Keratinocyte (primary cell): ENCODE results near the gene SFMBT2. TPM values are rescaled to one million over a fixed set of nuclear protein-coding genes. Genes with fewer than 3 reads are reported as not detected.

Experiments
- DNase-seq: peaks from one replicate; pipeline ENCODE4 v3.0.0-alpha.2; 2011; ENCODE audit warnings: low read depth, missing footprints, low spot score
- FAIRE-seq: peaks from 2 replicates; lab custom pipeline; 2011; peaks lifted over from hg19 to GRCh38; lab: Jason Lieb, UNC
- H2AFZ ChIP-seq: 2 replicates; pipeline ENCODE4 v1.6.0; 2012; ENCODE audit warnings: low read length, control low read depth, inconsistent platforms; ENCODE audit not compliant: control insufficient read depth
- H3K27ac ChIP-seq: 2 replicates; pipeline ENCODE4 v1.5.1; 2011; ENCODE audit warnings: low read length; ENCODE audit not compliant: control insufficient read depth, insufficient read depth
- H3K27me3 ChIP-seq: 3 replicates; pipeline ENCODE4 v1.6.0; 2011; ENCODE audit warnings: low read length; ENCODE audit not compliant: control insufficient read depth, insufficient read depth; ENCODE audit errors: extremely low read depth
- H3K36me3 ChIP-seq, 2 experiments: 2 replicates in 1 of 2; 3 replicates in 1 of 2; pipeline ENCODE4 v1.5.1; 2011; ENCODE audit warnings: low read length in 2 of 2, mild to moderate bottlenecking in 1 of 2; ENCODE audit not compliant: control insufficient read depth in 2 of 2, insufficient read depth in 2 of 2; ENCODE audit errors: extremely low read depth in 1 of 2
- H3K4me1 ChIP-seq: 3 replicates; pipeline ENCODE4 v1.5.1; 2011; ENCODE audit warnings: low read length; ENCODE audit not compliant: control insufficient read depth, insufficient read depth; ENCODE audit errors: extremely low read depth
- H3K4me2 ChIP-seq: 3 replicates; pipeline ENCODE4 v1.6.0; 2011; ENCODE audit warnings: low read depth, low read length; ENCODE audit not compliant: control insufficient read depth, insufficient read depth; ENCODE audit errors: extremely low read depth
- H3K4me3 ChIP-seq, 3 experiments: fragments of 200-600 bp in 1 of 3; sonication (generic) in 1 of 3; 2 replicates in 2 of 3; 3 replicates in 1 of 3; pipeline ENCODE4 v1.5.1; 2011 to 2016; ENCODE audit warnings: low read length in 3 of 3, mild to moderate bottlenecking in 3 of 3, control low read depth in 2 of 3, inconsistent platforms in 1 of 3, low read depth in 1 of 3, mixed read lengths in 1 of 3, mixed run types in 1 of 3, moderate library complexity in 1 of 3; ENCODE audit not compliant: control insufficient read depth in 2 of 3, insufficient read depth in 2 of 3; ENCODE audit errors: extremely low read depth in 1 of 3
- H3K79me2 ChIP-seq: 2 replicates; pipeline ENCODE4 v1.6.0; 2012; ENCODE audit warnings: low read length; ENCODE audit not compliant: control insufficient read depth, insufficient read depth
- H3K9ac ChIP-seq: 3 replicates; pipeline ENCODE4 v1.6.0; 2011; ENCODE audit warnings: low read length; ENCODE audit not compliant: control insufficient read depth, insufficient read depth; ENCODE audit errors: extremely low read depth
- H3K9me1 ChIP-seq: 3 replicates; pipeline ENCODE4 v1.6.0; 2011; ENCODE audit warnings: low read length; ENCODE audit not compliant: control insufficient read depth, insufficient read depth; ENCODE audit errors: extremely low read depth
- H3K9me3 ChIP-seq: 2 replicates; pipeline ENCODE4 v1.5.1; 2012; ENCODE audit warnings: low read depth, low read length; ENCODE audit not compliant: control insufficient read depth
- H4K20me1 ChIP-seq: 3 replicates; pipeline ENCODE4 v1.6.0; 2011; ENCODE audit warnings: low read length; ENCODE audit not compliant: control insufficient read depth, insufficient read depth; ENCODE audit errors: extremely low read depth
- CTCF ChIP-seq, 3 experiments: IDR thresholded peaks in 1 of 3; conservative IDR thresholded peaks in 1 of 3; optimal IDR thresholded peaks in 1 of 3; 2 replicates in 2 of 3; 3 replicates in 1 of 3; pipeline versions ENCODE3 to v1.5.1; 2011; ENCODE audit warnings: low read length in 3 of 3, mild to moderate bottlenecking in 3 of 3, moderate library complexity in 2 of 3, control low read depth in 1 of 3, inconsistent platforms in 1 of 3; ENCODE audit not compliant: insufficient read depth in 2 of 3; ENCODE audit errors: extremely low read depth in 1 of 3
- EZH2 ChIP-seq: IDR thresholded peaks from one replicate; pipeline ENCODE4 v1.6.1; 2012; ENCODE audit warnings: inconsistent platforms, mild to moderate bottlenecking, low read length, moderate library complexity
- dilution Hi-C: fragments of 300-500 bp; cut with MboI; formaldehyde crosslinking; loops from one replicate; pipeline ENCODE4 v1.7.0; 2020; ENCODE audit warnings: low sequenced_read_pairs; ENCODE audit not compliant: extremely low pct_ligation_motif_present
- polyA plus RNA-seq, 5 experiments: library from polyadenylated mRNA; depleted of rRNA in 3 of 5; stranded (reverse) in 3 of 5; stranded (forward) in 1 of 5; unstranded in 1 of 5; fragments of >200 nt; gene quantifications; 1 replicate in 1 of 5; 2 replicates in 3 of 5; 3 replicates in 1 of 5; pipeline versions ENCODE4 v1.2.1 to v1.2.3, GENCODE V29; 2011 to 2012; ENCODE audit warnings: missing spikeins in 2 of 5, low read depth in 1 of 5, low replicate concordance in 1 of 5

SFMBT2 gene
- polyA plus RNA-seq, 1 donor (not counting 4 experiments of a cell fraction or from before 2014, with no cell fraction given) = 0.71 TPM

GRCh38 chr10:7265396-7266123, 145.3 kb downstream of the SFMBT2 start:
- H3K4me2 ChIP-seq = no peak overlapping the region
- no peaks in the 10 kb centered on the region for H3K9me3 ChIP-seq
- no peaks in the 10 kb centered on the region for H3K36me3 ChIP-seq
- FAIRE-seq (no peak), DNase-seq (no peak)
- H3K27me3 ChIP-seq = no peaks in the 10 kb centered on the region
- H2AFZ ChIP-seq = no peak overlapping the region
- no peak overlapping the region for H3K9ac ChIP-seq
- peaks cover 10% of the 10 kb centered on the region for H3K4me1 ChIP-seq
- no peak overlapping the region for H3K27ac ChIP-seq
- no peaks in the 10 kb centered on the region for H3K9me1 ChIP-seq
- dilution Hi-C loops = no loop called here
- no peaks in the 10 kb centered on the region for H3K79me2 ChIP-seq
- H4K20me1 ChIP-seq = no peaks in the 10 kb centered on the region
- H3K4me3 ChIP-seq = no peak overlapping the region
- TF ChIP-seq EZH2 = no peak
- TF ChIP-seq CTCF (optimal IDR thresholded peaks at IDR 0.05 in 1 of 3, IDR thresholded peaks at IDR 0.05 in 1 of 3, conservative IDR thresholded peaks at IDR 0.05 in 1 of 3; ENCODE audit: extremely low read depth in 1 of 3, insufficient read depth in 2 of 3, low read length in 3 of 3) = no peak

DNA sequence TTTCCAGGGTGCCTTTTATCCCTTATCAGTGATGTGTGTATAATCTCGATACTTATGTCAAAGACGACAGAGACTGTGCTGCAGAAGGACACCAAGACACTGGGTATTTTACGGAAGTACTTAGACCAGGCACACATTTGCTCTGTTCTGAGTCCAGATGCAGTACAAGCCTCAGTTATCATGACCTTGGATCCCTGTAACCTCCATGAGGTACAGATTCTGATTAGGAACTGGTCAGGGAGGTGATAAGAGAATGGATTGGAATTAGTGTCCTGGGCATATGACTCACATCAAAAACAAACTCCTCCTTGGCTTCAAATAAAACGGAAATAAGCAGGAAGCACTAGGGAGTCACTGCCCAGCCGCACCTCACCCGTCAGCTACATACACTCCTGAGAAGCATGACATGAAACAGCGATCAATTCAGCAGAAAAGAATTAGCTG, 146.5 kb downstream of the SFMBT2 start:
- Histone ChIP-seq H3K9me3 (no peaks in the 10 kb centered on the region), H3K9me1 (no peaks in the 10 kb centered on the region), H3K4me2 (no peak overlapping the region), H3K4me3 (no peak overlapping the region), H3K27me3 (no peaks in the 10 kb centered on the region), H3K36me3 (no peaks in the 10 kb centered on the region), H3K27ac (no peak overlapping the region), H2AFZ (no peak overlapping the region), H3K4me1 (peaks cover 9% of the 10 kb centered on the region), H3K9ac (no peak overlapping the region), H4K20me1 (no peaks in the 10 kb centered on the region), H3K79me2 (no peaks in the 10 kb centered on the region)
- FAIRE-seq = no peak
- dilution Hi-C loops = no loop called here
- TF ChIP-seq EZH2 (no peak), CTCF (optimal IDR thresholded peaks at IDR 0.05 in 1 of 3, IDR thresholded peaks at IDR 0.05 in 1 of 3, conservative IDR thresholded peaks at IDR 0.05 in 1 of 3; ENCODE audit: extremely low read depth in 1 of 3, insufficient read depth in 2 of 3, low read length in 3 of 3) (no peak)
- no peak for DNase-seq
